ENCODE results near the gene LYSMD4. TPM values are rescaled to one million over a fixed set of nuclear protein-coding genes. Genes with fewer than 3 reads are reported as not detected.
A peak's percentile ranks its signal among the peaks of the same experiment; 100 is the strongest.
"Not testable (repeated sequence)": the region's sequence is repeated elsewhere in the genome, so short reads cannot be mapped to it uniquely, and the experiment has no call there.

Gene LYSMD4
- total RNA-seq, 1 donor from 2014 or later, result 16.4 TPM

GRCh38 chr15:99734575-99734974, 1.3 kb upstream of the LYSMD4 start:
- H3K27ac Mint-ChIP-seq (ENCODE audit: unreplicated experiment), result no peak overlapping the region
- H3K9me3 Mint-ChIP-seq, result peaks cover 2% of the 10 kb centered on the region
- H3K36me3 Mint-ChIP-seq (ENCODE audit: low read depth), result peaks cover 2% of the 10 kb centered on the region
- TF ChIP-seq, protein P1, sequence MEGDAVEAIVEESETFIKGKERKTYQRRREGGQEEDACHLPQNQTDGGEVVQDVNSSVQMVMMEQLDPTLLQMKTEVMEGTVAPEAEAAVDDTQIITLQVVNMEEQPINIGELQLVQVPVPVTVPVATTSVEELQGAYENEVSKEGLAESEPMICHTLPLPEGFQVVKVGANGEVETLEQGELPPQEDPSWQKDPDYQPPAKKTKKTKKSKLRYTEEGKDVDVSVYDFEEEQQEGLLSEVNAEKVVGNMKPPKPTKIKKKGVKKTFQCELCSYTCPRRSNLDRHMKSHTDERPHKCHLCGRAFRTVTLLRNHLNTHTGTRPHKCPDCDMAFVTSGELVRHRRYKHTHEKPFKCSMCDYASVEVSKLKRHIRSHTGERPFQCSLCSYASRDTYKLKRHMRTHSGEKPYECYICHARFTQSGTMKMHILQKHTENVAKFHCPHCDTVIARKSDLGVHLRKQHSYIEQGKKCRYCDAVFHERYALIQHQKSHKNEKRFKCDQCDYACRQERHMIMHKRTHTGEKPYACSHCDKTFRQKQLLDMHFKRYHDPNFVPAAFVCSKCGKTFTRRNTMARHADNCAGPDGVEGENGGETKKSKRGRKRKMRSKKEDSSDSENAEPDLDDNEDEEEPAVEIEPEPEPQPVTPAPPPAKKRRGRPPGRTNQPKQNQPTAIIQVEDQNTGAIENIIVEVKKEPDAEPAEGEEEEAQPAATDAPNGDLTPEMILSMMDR (conservative IDR thresholded peaks at IDR 0.05), result no peak
- H3K27me3 Mint-ChIP-seq (ENCODE audit: low read depth), result no peaks in the 10 kb centered on the region
- no peak for DNase-seq (ENCODE audit: low read depth, low spot score)
- H3K4me1 Mint-ChIP-seq, result peaks cover 16% of the 10 kb centered on the region
- H3K4me3 Mint-ChIP-seq, result peak overlapping the region; percentile 72

DNA sequence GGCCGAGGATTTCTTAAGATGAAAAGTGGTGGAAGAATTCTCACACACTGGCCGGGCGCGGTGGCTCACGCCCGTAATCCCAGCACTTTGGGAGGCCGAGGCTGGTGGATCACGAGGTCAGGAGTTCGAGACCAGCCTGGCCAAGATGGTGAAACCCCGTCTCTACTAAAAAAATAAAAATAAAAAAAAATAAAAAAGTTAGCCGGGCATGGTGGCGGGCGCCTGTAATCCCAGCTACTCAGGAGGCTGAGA, 729 bp upstream of the LYSMD4 start:
- H3K36me3 Mint-ChIP-seq (ENCODE audit: low read depth); H3K27ac Mint-ChIP-seq (ENCODE audit: unreplicated experiment); H3K9me3 Mint-ChIP-seq; DNase-seq (ENCODE audit: low read depth, low spot score); H3K27me3 Mint-ChIP-seq (ENCODE audit: low read depth): not testable (repeated sequence)
- peaks cover 16% of the 10 kb centered on the region for H3K4me1 Mint-ChIP-seq
- H3K4me3 Mint-ChIP-seq, result peak overlapping the region; percentile 89

DNA sequence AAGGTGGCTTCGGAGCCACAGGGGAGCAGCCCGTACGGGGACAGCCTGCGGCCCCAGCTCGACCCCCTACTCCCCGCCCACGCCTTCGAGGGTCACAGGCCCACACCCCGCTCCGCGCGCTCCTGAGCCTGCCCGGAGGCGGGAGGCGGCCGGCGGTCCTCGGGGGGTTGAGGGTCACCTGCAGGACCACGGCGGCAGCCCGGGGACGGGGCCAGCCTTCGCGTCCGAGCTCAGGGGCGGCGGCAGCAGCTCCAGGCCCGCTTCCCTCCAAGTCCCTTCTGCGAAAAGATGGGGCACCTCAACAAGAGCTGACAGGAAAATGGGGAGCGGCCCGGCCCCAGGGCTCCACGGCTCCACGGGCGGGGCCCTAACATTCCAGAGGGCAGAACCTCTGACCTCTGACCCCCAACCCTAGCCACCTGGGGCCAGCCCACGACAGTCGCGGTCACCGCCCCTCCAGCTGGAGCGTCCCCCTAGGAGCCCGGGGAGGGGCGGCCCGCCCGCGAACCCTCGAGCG, 428 bp downstream of the LYSMD4 start:
- peaks cover 2% of the 10 kb centered on the region for H3K36me3 Mint-ChIP-seq (ENCODE audit: low read depth)
- peaks cover 2% of the 10 kb centered on the region for H3K9me3 Mint-ChIP-seq
- peaks cover 16% of the 10 kb centered on the region for H3K4me1 Mint-ChIP-seq
- no peak for DNase-seq (ENCODE audit: low read depth, low spot score)
- TF ChIP-seq, protein P1 (conservative IDR thresholded peaks at IDR 0.05), result no peak
- H3K27me3 Mint-ChIP-seq (ENCODE audit: low read depth), result no peaks in the 10 kb centered on the region
- peak overlapping the region; percentile 43 for H3K27ac Mint-ChIP-seq (ENCODE audit: unreplicated experiment)
- peak overlapping the region; percentile 90 for H3K4me3 Mint-ChIP-seq

DNA sequence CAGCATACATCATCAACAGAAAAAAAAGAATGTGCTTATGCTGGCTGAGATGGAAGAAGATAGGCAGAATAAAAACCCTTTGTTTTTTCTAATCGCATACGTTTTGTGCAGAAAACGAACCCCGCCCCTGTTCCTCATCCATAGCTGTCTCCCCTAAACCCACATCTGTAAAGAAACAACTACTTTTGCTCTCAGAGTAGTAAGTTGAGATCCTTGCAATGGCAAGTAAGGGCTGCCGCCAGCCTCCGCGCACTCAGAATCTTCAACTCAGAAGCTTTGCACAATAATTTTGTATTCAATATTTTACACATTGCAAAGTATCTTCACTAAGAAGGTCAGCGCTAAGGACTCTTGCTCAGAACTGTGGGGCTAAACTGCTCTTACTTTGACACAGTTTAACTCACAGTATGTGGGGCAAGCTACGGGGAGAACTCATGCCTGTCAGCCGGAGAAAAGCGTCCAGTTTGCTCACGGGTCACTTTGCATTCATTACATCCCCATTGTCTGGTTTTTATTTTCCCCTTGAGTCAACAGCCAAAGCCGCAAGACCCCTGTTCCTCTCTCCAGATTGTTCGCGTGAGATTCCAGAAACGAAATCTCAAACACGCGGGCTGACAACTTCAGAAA, 1.0 kb downstream of the LYSMD4 start:
- no peaks in the 10 kb centered on the region for H3K27me3 Mint-ChIP-seq (ENCODE audit: low read depth)
- H3K9me3 Mint-ChIP-seq, result peaks cover 2% of the 10 kb centered on the region
- peak overlapping the region; percentile 43 for H3K27ac Mint-ChIP-seq (ENCODE audit: unreplicated experiment)
- peaks cover 2% of the 10 kb centered on the region for H3K36me3 Mint-ChIP-seq (ENCODE audit: low read depth)
- peak overlapping the region; percentile 90 for H3K4me3 Mint-ChIP-seq
- no peak for DNase-seq (ENCODE audit: low read depth, low spot score)
- TF ChIP-seq, protein P1 (conservative IDR thresholded peaks at IDR 0.05), result no peak
- peaks cover 16% of the 10 kb centered on the region for H3K4me1 Mint-ChIP-seq

GRCh38 chr15:99731336-99732123, 1.7 kb downstream of the LYSMD4 start:
- Mint-ChIP-seq H3K27me3 (ENCODE audit: low read depth) (no peaks in the 10 kb centered on the region), H3K27ac (ENCODE audit: unreplicated experiment) (no peak overlapping the region), H3K9me3 (peaks cover 2% of the 10 kb centered on the region), H3K4me3 (peak overlapping the region; percentile 90), H3K4me1 (peaks cover 16% of the 10 kb centered on the region), H3K36me3 (ENCODE audit: low read depth) (peaks cover 7% of the 10 kb centered on the region)
- DNase-seq (ENCODE audit: low read depth, low spot score), result no peak
- TF ChIP-seq, protein P1 (conservative IDR thresholded peaks at IDR 0.05), result no peak

- TF ChIP-seq, protein P1 (conservative IDR thresholded peaks at IDR 0.05), result peak; percentile 41
- DNase-seq (ENCODE audit: low read depth, low spot score), result no peak
- H3K27ac Mint-ChIP-seq (ENCODE audit: unreplicated experiment), result no peak overlapping the region
- H3K4me1 Mint-ChIP-seq, result peaks cover 16% of the 10 kb centered on the region
- H3K27me3 Mint-ChIP-seq (ENCODE audit: low read depth), result no peaks in the 10 kb centered on the region
- H3K4me3 Mint-ChIP-seq, result no peak overlapping the region
- peaks cover 2% of the 10 kb centered on the region for H3K9me3 Mint-ChIP-seq
- peaks cover 17% of the 10 kb centered on the region for H3K36me3 Mint-ChIP-seq (ENCODE audit: low read depth)
These were observed 3.3 kb downstream of the LYSMD4 start for GRCh38 chr15:99729920-99730319.
